Activated CD4-positive, alpha-beta T cell treated with anti-CD3 and anti-CD28 coated beads, Interleukin-2, Interleukin-6, amounts not matched to agents 100 ng/mL and 50 ng/mL, durations not matched to agents 16 hours and 8 hours (primary cell): ENCODE measurements around the gene PNLIPRP3.
A peak's percentile ranks its signal among the peaks of the same experiment; 100 is the strongest.

Experiments used
- DNase-seq: peaks from one replicate; pipeline ENCODE4 v3.0.0-alpha.2; 2020

The PNLIPRP3 gene

GRCh38 chr10:116451711-116452337 lies 24.2 kb downstream of the PNLIPRP3 start:
- DNase-seq, result no peak

- no peak for DNase-seq
Observed at GRCh38 chr10:116452338-116452720, 24.7 kb downstream of the PNLIPRP3 start.

- DNase-seq, result no peak
Observed at GRCh38 chr10:116457488-116457887, 29.8 kb downstream of the PNLIPRP3 start.

GRCh38 chr10:116460219-116460618 lies 32.6 kb downstream of the PNLIPRP3 start:
- DNase-seq, result no peak

- no peak for DNase-seq
Observed at GRCh38 chr10:116461680-116462079, 34.0 kb downstream of the PNLIPRP3 start.

- no peak for DNase-seq
Observed at GRCh38 chr10:116464257-116464656, 36.6 kb downstream of the PNLIPRP3 start.

- no peak for DNase-seq
Observed at GRCh38 chr10:116465546-116465945, 37.9 kb downstream of the PNLIPRP3 start.

- DNase-seq, result no peak
Observed at GRCh38 chr10:116466715-116467422, 39.2 kb downstream of the PNLIPRP3 start.

GRCh38 chr10:116469437-116469836 lies 41.8 kb downstream of the PNLIPRP3 start:
- no peak for DNase-seq

GRCh38 chr10:116470071-116470470 lies 42.4 kb downstream of the PNLIPRP3 start:
- DNase-seq, result no peak

GRCh38 chr10:116470768-116471415 lies 43.2 kb downstream of the PNLIPRP3 start:
- DNase-seq, result no peak

GRCh38 chr10:116472891-116473290 lies 45.2 kb downstream of the PNLIPRP3 start:
- no peak for DNase-seq

GRCh38 chr10:116475866-116476265 lies 48.2 kb downstream of the PNLIPRP3 start:
- DNase-seq, result no peak

GRCh38 chr10:116476461-116476860 lies 48.8 kb downstream of the PNLIPRP3 start:
- no peak for DNase-seq

GRCh38 chr10:116477986-116478664 lies 50.5 kb downstream of the PNLIPRP3 start:
- no peak for DNase-seq

GRCh38 chr10:116486770-116487448 lies 59.3 kb downstream of the PNLIPRP3 start:
- DNase-seq, result no peak

GRCh38 chr10:116487522-116488430 lies 60.1 kb downstream of the PNLIPRP3 start:
- DNase-seq, result no peak

- DNase-seq, result no peak
Observed at GRCh38 chr10:116489460-116489859, 61.8 kb downstream of the PNLIPRP3 start.

- peak; percentile 41 for DNase-seq
Observed at GRCh38 chr10:116490028-116490662, 62.5 kb downstream of the PNLIPRP3 start.

- DNase-seq, result no peak
Observed at GRCh38 chr10:116504786-116505185, 77.1 kb downstream of the PNLIPRP3 start.

- no peak for DNase-seq
Observed at GRCh38 chr10:116510565-116510964, 82.9 kb downstream of the PNLIPRP3 start.
